Astrocyte of the hippocampus (primary cell): ENCODE results near the gene NLGN4Y.

Source experiments
- DNase-seq: peaks from one replicate; pipeline ENCODE4 v3.0.0; 2011; ENCODE audit warnings: low read depth, low spot score

Gene NLGN4Y

DNA sequence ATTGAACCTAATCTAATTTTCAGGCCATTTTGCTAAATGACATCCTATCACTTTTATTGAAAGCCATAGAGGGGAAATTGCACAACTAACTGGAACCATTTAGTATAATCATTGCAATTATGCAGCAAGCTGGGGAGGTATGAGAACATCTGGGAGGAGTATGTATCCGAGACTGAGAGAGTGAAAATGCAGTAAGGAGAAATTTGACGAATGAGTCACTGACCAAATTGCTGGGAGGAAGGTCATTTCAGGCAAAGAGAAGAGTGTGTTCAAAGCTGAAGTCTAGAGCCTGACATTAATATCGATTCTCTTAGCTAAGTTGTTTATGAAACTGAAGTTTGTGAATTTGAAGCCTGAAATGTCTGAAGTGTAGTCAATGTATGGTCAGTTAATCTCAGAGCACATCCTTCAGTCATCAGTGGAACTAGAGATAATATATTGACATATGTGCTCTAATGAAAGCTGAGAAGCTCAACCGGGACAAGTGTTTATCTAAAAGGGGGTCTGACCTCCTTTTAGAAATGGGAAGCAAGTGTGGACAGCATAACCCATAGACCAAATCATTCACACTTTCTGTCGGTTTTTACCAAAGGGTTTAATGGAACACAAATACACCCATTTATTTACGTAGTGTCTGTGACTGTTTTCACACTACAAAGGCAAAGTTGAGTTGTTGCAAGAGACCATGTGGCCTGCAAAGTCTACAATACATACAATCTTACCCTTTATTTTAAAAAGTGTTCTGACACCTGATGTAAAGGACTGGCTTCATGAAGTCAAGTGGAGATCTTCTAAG, 120.0 kb downstream of the NLGN4Y start:
- no peak for DNase-seq

DNA sequence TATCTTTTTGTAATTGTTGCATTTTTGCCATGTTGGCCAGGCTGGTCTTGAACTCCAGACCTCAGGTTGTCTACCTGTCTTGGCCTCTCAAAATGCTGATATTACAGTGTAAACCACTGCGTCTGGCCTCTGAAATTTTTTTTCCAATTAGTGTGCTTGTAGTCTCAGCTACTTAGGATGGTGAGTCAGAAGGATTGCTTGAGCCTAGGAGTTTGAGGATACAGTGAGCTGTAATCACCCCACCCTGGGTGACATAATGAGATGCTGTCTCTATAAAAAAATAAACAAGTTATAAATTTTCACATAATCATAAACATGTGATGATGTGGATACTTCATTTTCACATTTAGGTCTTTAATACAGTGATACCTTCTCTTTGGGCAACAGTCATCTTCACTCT, 154.9 kb downstream of the NLGN4Y start:
- DNase-seq, result no peak

DNA sequence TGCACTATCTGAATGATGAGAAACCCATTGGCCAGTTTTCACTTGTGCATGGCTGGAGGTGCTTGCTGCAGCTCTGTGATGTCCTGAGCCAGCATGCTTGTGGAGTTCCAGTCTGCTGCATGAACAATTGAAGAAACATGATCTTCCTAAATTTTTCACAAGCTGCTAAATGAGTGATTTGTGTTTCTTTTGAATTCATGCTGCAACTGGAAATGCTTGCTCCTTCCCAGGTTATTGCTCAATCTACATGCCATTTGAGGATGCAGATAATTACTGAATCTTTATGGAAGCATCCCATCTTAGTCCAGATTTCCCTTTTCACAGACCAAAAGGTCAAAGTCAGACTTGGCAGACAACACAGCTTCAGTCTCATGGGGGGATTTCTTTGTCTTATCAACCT, 170.2 kb downstream of the NLGN4Y start:
- no peak for DNase-seq

DNA sequence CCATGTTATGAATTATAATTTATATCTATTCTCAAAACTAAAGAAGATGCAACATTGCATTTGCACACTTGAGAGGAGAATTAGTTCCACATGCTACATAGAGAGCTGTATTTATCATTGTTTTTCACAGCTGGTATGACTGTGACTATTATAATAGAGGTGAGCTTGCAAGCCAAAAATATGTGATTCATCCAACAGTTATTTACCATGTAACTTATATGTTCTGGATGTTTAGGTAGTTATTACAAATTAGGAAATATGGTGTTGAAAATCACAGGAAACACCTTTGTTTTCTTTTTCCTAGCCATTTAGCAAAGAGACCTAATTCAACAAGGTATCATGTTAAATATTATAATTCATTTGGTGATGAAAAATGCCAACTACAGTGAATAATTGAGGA, 183.8 kb downstream of the NLGN4Y start:
- DNase-seq, result no peak

DNA sequence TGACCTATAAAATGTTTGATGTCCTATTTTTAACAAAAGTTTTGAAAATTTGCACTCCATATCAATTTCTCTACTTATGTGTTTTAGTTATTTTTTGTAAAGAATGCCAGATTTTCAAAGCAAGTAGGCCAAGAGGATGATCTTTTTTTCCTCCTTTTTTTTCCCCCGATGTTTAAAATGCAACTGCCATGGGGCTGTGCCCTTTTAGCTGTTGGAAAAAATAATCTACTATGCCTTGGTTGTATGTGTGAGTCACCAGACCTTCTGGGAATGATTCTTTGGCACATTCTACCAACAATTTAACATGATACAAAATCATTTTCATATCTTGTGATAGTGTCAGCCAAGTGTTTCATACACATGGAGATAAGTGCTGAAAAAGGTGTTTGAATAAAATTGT, 217.3 kb downstream of the NLGN4Y start:
- no peak for DNase-seq

DNA sequence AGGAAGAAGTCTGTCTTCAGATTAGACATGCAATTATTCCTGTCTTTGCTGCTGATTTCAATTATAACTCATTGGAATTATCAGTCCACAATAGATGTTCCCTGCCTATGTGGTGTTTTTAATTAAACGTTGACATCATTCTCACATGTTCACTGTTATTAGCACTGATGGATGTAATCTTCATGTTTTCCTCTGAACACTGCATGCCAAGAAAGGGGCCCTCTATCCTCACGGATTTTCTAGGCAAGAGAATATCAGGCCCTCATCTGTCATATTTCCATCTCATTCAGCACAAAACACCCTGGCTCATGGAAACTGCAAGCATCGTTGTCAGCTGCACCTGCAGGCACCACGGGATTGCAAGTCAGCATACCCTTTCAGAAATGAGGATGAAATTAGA, 224.0 kb downstream of the NLGN4Y start:
- no peak for DNase-seq

DNA sequence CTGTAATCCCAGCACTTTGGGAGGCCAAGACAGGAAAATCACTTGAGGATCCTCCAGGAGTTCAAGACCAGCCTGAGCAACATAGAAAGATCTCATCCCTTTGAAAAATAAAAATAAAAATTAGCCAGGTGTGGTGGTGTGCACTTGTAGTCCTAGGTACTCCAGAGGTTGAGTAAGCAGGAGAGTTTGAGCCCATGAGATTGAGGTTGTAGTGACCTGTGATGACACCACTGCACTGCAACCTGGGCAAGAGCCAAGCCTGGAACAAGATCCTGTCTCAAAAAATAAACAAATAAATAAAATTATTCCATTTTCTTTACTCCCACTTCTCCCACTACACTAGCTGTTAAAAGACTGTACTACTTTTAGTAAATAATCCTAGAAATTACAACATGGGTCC, 231.2 kb downstream of the NLGN4Y start:
- DNase-seq, result no peak

DNA sequence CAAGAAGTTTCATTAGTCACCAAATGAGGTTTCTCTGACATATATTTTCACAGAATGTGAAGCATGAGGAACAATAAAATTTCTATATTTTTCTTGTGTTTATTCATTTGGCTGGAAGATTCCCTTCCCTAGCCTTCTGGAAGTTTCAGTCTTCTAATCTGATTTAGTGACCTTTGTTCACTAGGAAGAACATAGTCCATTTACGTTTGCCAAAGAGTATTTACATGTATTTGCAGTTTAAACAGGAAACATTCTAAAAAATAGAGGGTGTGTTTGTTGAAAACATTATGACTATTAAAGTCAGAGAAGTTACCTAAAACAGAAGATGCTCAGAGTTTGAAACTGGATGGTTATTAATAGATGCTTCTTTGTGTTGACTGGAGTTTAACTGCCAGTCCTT, 238.6 kb downstream of the NLGN4Y start:
- no peak for DNase-seq

DNA sequence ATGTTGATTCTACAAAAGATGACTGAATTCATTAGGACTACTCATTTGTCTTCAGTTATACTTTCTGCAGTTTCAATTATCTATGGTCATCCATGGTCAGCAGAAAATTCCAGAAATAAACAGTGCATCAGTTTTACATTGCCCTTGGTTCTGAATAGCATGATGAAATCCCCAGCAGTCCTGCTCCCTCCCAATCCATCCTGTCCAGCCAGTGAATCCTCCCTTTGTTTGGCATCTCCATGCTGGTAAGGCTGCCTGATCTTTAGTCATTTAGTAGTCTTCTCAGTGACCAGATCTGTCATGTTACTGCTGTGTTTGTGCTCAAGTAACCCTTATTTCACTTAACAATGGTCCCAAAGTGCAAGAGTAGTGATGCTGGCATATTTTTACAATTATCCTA, 239.3 kb downstream of the NLGN4Y start:
- no peak for DNase-seq

DNA sequence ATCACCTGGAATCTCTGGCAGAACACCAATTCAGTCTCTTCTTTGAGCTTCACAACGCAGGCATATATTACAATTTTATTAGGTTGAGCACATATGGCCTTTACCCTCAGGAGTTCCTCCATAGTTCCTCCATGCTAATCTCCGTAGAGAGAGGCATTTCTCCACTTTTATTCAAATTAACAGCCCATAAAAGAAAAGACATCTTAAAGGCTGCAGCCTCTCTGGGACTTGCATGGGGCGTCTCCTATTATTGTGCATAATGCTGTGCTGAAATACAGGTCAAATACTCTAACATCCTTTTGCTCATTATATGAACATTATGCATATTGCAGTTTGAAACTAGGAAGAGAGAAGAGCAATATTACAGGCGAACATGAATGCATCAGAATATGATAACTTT, 253.9 kb downstream of the NLGN4Y start:
- no peak for DNase-seq

DNA sequence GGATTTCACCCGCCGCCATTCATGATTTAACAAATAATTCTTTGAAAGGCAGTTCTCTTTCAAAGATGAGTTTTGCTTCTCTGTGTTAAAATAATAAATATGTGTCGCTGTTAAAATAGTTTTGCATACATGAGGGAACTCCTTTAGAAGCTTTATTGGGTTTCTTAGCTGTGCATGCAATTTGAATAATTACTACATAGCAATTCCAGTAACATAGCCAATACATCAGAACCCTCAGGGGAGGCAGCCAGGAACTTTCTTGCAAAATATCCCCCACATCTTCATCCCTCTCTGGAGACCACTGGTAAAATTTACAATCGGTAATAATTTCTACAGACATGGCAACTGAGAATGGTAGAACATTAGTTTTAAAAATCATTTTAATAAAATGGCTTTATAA, 268.8 kb downstream of the NLGN4Y start:
- DNase-seq, result no peak

DNA sequence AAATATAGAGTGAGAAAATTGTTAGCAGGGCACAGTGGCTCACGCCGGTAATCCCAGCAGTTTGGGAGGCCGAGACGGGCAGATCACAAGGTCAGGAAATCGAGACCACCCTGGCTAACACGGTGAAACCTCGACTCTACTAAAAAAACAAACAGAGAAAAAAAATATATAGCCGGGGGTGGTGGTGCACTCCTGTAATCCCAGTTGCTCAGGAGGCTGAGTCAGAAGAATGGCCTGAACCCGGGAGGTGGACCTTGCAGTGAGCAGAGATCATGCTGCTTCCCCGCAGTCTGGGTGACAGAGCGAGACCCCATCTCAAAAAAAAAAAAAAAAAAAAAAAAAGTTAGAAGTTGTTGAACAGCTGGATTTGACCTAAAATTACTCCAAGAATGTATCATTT, 269.3 kb downstream of the NLGN4Y start:
- DNase-seq, result no peak

DNA sequence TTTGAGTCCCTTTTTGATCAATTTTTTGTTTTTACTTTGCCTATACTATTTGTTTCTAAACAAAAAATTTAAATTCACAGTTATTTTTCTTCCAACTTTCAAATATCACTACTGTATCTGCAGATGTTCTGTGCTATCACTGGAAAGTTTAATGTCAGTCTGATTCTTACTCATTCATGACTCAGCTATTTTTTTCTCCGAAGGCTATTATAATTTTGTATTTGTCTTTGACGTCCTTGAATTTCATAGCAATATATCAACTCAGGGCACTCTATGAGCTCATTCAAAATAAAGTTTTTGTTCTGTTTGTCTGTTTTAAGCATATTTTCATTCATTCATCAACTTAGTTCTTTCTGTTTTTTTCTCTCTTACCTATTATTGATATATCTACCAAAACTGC, 273.7 kb downstream of the NLGN4Y start:
- DNase-seq, result no peak

DNA sequence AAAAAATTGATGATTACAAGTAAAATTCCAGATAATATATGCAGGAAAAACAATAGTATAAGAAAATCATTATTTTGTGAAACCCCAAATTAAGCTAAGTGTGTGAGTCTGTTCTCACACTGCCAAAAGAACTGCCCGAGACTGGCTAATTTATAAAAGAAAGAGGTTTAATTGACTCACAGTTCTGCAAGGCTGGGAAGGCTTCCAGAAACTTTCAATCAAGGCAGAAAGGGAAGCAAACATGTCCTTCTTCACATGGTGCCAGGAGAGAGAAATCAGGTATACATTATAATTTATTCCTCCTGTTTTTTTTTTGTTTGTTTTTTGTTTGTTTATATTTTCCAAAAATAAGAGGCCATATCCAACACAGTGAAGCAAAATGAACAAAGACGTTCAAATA, 276.8 kb downstream of the NLGN4Y start:
- DNase-seq, result no peak

DNA sequence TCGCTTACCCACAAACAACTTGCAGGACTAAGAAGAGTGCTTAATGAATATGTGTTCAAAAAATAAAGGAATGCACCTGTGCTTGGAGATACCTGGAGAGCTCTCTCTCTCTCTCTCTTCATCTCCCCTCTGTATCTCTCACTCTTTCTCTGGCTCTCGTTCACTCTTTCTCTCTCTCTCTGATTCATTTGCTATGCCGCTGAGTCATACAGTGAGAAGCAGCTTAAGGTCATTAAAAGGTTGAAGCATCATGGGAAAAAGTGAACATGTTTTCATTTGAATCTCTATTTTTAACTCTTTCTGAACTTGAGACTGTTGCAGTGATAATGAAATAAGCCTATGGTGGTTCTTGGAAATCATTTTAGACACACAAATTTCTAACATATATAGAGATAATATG, 277.8 kb downstream of the NLGN4Y start:
- DNase-seq, result no peak

DNA sequence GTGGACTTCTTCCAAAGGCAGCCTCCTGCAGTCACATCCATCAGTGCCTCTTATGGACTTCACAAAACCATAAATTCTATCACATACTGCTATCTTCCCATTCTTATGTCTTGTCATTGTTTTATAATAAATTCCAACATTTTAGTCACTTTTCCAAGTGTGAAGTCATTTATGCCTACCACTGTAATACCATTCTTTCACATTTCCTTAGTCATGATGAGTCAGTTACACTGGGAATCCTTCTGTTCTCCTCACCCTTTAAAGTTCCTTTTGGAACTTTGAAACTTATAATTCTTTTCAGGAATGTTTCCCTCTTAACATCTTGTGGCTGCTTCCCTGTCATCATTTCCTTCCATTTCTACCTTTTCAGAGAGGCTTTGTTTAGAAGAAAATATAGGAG, 279.7 kb downstream of the NLGN4Y start:
- DNase-seq, result no peak

DNA sequence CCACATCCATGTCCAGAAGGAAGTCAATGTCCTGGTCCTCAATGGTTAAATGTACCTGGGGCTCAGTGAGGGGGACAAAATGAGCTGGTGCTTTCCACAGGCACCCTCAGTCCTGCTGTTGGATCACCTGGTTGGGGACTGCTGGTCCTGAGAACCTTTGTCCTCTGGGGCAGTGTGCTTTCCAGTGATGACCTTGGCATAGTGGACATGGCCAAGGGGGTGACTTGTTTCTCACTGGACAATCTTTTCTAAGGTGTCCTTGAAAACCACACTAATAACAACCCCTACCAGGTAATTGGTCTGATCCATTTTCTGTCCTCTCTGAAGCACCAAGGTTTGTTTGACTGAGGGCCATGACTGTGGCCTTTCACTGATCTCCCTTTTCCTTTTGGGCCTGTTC, 294.1 kb downstream of the NLGN4Y start:
- DNase-seq, result no peak

DNA sequence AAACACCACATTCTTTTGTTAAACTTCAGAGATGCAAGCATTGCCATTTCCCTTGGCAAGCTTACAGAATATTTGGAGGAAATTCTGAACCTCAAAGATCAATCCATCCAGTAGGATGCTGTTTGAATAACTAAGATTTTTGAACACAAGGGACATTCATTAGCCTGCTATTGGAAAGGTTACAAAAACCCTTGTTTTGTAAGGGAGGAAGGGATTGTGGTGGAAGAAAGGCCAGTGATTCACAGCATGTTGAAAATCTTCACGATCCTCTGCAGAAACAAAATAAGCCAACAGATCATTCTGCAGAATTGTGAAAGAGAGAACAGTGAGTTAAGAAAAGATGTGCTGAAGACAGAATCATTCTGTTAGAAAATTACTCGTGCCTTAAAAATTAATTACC, 297.9 kb downstream of the NLGN4Y start:
- no peak for DNase-seq

DNA sequence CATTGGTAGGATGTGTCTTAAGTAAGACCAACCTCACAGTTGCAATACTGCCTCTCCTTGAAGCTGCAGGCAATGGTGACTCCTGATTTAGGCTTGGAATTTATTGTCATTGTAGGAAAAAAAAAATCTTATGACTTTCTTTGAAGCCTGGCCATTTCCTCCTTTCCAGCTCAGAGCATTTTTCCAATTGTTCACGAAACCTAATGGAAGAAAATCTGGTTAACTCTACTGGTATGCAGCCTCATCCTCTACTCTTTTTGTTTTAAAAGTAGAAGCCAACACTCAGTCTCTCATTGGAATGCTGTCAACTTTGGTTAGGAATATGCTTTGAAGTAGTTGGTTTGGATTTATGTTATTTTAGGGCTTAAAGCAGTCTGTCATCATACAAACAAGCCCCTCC, 298.6 kb downstream of the NLGN4Y start:
- DNase-seq, result no peak

DNA sequence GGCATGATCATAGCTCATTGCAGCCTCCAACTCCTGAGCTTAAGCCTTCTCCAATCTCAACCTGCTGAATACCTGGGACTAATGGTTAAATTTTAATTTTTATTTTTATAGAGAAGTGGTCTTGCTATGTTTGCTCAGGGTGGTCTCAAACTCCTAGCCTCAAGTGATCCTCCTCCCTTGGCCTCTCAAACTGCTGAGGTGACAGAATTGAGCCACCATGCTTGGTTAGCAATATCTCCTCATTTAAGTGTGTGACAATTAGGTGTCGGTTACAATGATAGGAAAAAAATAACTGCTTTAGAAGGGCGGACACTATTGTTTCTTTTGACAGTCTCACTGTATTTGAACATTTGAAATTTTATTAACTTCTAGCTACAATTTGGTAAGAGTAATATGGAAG, 300.3 kb downstream of the NLGN4Y start:
- DNase-seq, result no peak

DNA sequence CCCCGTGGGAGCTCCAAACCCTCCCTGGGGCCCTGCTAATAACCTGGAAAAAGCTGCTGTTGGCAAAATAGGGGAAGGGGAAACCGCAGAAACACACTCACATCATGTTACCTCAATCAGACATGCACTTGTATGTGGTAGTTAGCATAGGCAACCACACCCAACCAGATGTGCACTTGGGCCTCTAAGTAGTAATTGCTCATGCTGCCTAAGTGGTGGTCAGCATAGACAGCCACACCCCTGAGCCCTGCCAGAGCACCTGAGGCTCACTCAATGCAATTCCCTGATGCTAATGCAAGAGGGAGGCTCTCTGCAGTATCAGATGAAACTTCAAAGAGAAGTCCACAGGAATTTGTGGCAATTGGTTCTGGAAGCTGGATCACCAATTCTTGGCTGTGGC, 301.4 kb downstream of the NLGN4Y start:
- no peak for DNase-seq

DNA sequence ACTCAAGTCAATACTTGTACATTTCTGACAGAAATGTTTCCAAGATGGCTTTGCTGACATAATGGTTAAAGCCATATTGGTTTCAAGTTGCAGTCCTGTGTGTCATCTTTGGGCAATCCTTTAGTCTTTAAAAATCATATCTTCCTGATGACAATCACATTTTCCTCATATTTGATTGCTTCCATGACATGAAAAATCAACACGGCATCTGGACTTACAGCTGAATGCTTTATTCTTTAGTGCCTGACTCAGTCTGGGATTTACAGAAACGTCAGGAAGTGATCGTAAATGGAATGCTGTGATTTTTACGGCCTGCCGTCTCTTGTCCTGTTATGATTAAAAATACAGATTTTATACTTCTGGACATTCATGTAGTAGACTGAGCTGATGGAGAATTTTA, 304.2 kb downstream of the NLGN4Y start:
- no peak for DNase-seq

DNA sequence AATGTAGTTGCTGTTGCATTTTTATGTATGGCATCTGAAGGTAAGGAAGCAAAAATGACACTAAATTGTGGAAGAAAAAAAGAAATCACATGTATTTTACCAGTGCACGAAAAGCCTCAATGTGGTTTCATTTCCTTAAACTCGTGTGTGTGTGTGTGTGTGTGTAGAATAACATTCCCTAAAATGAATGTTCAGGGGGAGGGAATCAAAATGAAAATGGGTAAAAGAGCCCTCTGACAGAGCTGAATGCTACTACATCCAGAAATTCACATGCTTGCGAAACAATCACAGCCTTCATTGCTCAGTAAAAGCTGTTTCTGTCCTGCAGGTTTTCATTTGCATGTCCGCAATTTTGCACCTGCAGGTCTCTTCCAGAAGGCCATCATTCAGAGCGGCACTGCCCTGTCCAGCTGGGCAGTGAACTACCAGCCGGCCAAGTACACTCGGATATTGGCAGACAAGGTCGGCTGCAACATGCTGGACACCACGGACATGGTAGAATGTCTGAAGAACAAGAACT, 305.1 kb downstream of the NLGN4Y start:
- no peak for DNase-seq
